ENCODE data around the gene KCNH1.

KCNH1 gene

GRCh38 chr1:210857146-210857663 lies 276.7 kb downstream of the KCNH1 start:
- no peak for DNase-seq (ENCODE audit: low read depth)
- TF ChIP-seq MYC (IDR thresholded peaks at IDR 0.05; ENCODE audit: low read depth, low read length) (no peak), MAX (IDR thresholded peaks at IDR 0.05; ENCODE audit: low read depth, low read length) (no peak), CTCF (IDR thresholded peaks at IDR 0.05; ENCODE audit: low read depth, low read length) (no peak), POLR2A (IDR thresholded peaks at IDR 0.05; ENCODE audit: extremely low read depth, insufficient read length) (no peak)
- H3K4me3 ChIP-seq (ENCODE audit: low read depth, low read length) = no peak overlapping the region

- TF ChIP-seq MYC (IDR thresholded peaks at IDR 0.05; ENCODE audit: low read depth, low read length) (no peak), CTCF (IDR thresholded peaks at IDR 0.05; ENCODE audit: low read depth, low read length) (no peak), MAX (IDR thresholded peaks at IDR 0.05; ENCODE audit: low read depth, low read length) (no peak), POLR2A (IDR thresholded peaks at IDR 0.05; ENCODE audit: extremely low read depth, insufficient read length) (no peak)
- no peak overlapping the region for H3K4me3 ChIP-seq (ENCODE audit: low read depth, low read length)
- DNase-seq (ENCODE audit: low read depth) = no peak
Measured at GRCh38 chr1:210855440-210855839, 278.5 kb downstream of the KCNH1 start.

- H3K4me3 ChIP-seq (ENCODE audit: low read depth, low read length) = no peak overlapping the region
- no peak for DNase-seq (ENCODE audit: low read depth)
- TF ChIP-seq POLR2A (IDR thresholded peaks at IDR 0.05; ENCODE audit: extremely low read depth, insufficient read length) (no peak), MAX (IDR thresholded peaks at IDR 0.05; ENCODE audit: low read depth, low read length) (no peak), CTCF (IDR thresholded peaks at IDR 0.05; ENCODE audit: low read depth, low read length) (no peak), MYC (IDR thresholded peaks at IDR 0.05; ENCODE audit: low read depth, low read length) (no peak)
Measured at GRCh38 chr1:210853276-210853675, 280.7 kb downstream of the KCNH1 start.

- TF ChIP-seq CTCF (IDR thresholded peaks at IDR 0.05; ENCODE audit: low read depth, low read length) (no peak), POLR2A (IDR thresholded peaks at IDR 0.05; ENCODE audit: extremely low read depth, insufficient read length) (no peak), MAX (IDR thresholded peaks at IDR 0.05; ENCODE audit: low read depth, low read length) (no peak), MYC (IDR thresholded peaks at IDR 0.05; ENCODE audit: low read depth, low read length) (no peak)
- no peak for DNase-seq (ENCODE audit: low read depth)
Measured at GRCh38 chr1:210850556-210850955, 283.4 kb downstream of the KCNH1 start.

GRCh38 chr1:210848474-210848873 lies 285.5 kb downstream of the KCNH1 start:
- TF ChIP-seq POLR2A (IDR thresholded peaks at IDR 0.05; ENCODE audit: extremely low read depth, insufficient read length) = no peak
- TF ChIP-seq CTCF (IDR thresholded peaks at IDR 0.05; ENCODE audit: low read depth, low read length) = no peak
- TF ChIP-seq MAX (IDR thresholded peaks at IDR 0.05; ENCODE audit: low read depth, low read length) = no peak
- no peak for TF ChIP-seq MYC (IDR thresholded peaks at IDR 0.05; ENCODE audit: low read depth, low read length)
- H3K4me3 ChIP-seq (ENCODE audit: low read depth, low read length) = no peak overlapping the region
- DNase-seq (ENCODE audit: low read depth) = no peak

More at GRCh38 chr1:210850556-210850955, 283.4 kb downstream of the KCNH1 start:
- no peak overlapping the region for H3K4me3 ChIP-seq (ENCODE audit: low read depth, low read length)
